BLaER1 treated with 17β-estradiol and CSF1 and Interleukin-3, amounts not matched to agents 10 nM and 100 nM (cell line): ENCODE data around the gene RCAN2.

Experiments
- H3K27ac ChIP-seq, 11 experiments: shearing (Covaris generic); formaldehyde crosslinking; 2 replicates each; pipeline ENCODE4 v1.8.1; 2022
- H3K27me3 ChIP-seq, 11 experiments: shearing (Covaris generic); formaldehyde crosslinking; 2 replicates each; pipeline ENCODE4 v1.8.1; 2022
- H3K36me3 ChIP-seq, 11 experiments: shearing (Covaris generic); formaldehyde crosslinking; 2 replicates each; pipeline ENCODE4 v1.8.1; 2022
- H3K4me1 ChIP-seq, 10 experiments: shearing (Covaris generic); formaldehyde crosslinking; 2 replicates each; pipeline ENCODE4 v1.8.1; 2022
- H3K4me2 ChIP-seq, 11 experiments: shearing (Covaris generic); formaldehyde crosslinking; 2 replicates each; pipeline ENCODE4 v1.8.1; 2022
- H3K4me3 ChIP-seq, 10 experiments: shearing (Covaris generic); formaldehyde crosslinking; 2 replicates each; pipeline ENCODE4 v1.8.1; 2022
- H3K9ac ChIP-seq, 11 experiments: shearing (Covaris generic); formaldehyde crosslinking; 2 replicates each; pipeline ENCODE4 v1.8.1; 2022
- H3K9me3 ChIP-seq, 11 experiments: shearing (Covaris generic); formaldehyde crosslinking; replicated peaks in 1 of 11; 2 replicates each; pipeline ENCODE4 v1.8.1; 2022
- H4K20me1 ChIP-seq, 11 experiments: shearing (Covaris generic); formaldehyde crosslinking; 2 replicates each; pipeline ENCODE4 v1.8.1; 2022
- Cebpa-rat ChIP-seq, 11 experiments: shearing (Covaris generic); IDR thresholded peaks; 2 replicates each; pipeline ENCODE4 v1.8.1; 2022

RCAN2 gene

GRCh38 chr6:46513533-46513932, 22.3 kb upstream of the RCAN2 start:
- TF ChIP-seq Cebpa-rat (IDR thresholded peaks at IDR 0.05), result no peak
- H3K27ac ChIP-seq, result no peak overlapping the region
- no peaks in the 10 kb centered on the region for H3K4me1 ChIP-seq
- no peak overlapping the region for H3K9ac ChIP-seq
- H3K27me3 ChIP-seq, result no peaks in the 10 kb centered on the region
- no peaks in the 10 kb centered on the region for H3K9me3 ChIP-seq
- no peak overlapping the region for H3K4me3 ChIP-seq
- no peaks in the 10 kb centered on the region for H4K20me1 ChIP-seq
- H3K4me2 ChIP-seq, result no peak overlapping the region
- H3K36me3 ChIP-seq, result no peaks in the 10 kb centered on the region

- no peak for TF ChIP-seq Cebpa-rat (IDR thresholded peaks at IDR 0.05)
- no peak overlapping the region for H3K4me2 ChIP-seq
- no peaks in the 10 kb centered on the region for H3K9me3 ChIP-seq
- no peaks in the 10 kb centered on the region for H4K20me1 ChIP-seq
- H3K4me3 ChIP-seq, result no peak overlapping the region
- H3K36me3 ChIP-seq, result no peaks in the 10 kb centered on the region
- H3K9ac ChIP-seq, result no peak overlapping the region
- no peak overlapping the region for H3K27ac ChIP-seq
- no peaks in the 10 kb centered on the region for H3K27me3 ChIP-seq
- no peaks in the 10 kb centered on the region for H3K4me1 ChIP-seq
These were observed 20.1 kb upstream of the RCAN2 start for GRCh38 chr6:46511320-46511719.

- H3K9ac ChIP-seq, result no peak overlapping the region
- no peak overlapping the region for H3K4me2 ChIP-seq
These were observed 19.4 kb upstream of the RCAN2 start for GRCh38 chr6:46510651-46511050.

DNA sequence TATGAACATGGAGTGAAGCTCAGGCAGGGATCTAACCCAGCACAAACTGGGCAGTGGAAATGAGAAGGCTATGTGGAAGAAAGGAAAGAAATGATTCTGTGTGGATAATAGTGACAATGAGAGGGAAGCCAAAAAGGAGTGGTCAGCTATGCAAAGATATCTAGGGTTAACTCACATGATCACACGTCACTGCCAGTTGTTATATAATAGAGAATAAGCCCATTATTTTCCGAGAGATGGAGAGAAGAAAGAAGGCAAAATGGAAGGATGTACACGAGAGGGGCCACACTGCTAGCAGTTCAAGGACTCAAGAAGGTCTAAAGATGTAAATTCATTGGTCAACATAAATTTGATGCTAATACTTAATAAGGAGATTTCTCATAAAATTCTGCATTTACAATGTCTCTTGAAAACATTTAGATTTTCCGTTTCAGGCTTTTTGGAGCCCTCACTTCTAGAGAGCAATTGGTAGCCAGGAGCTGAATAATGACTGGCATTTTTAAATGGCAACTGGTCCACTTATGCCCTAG, 18.8 kb upstream of the RCAN2 start:
- Histone ChIP-seq H3K9me3 (no peaks in the 10 kb centered on the region), H3K4me3 (no peak overlapping the region), H3K27ac (no peak overlapping the region), H4K20me1 (no peaks in the 10 kb centered on the region), H3K4me1 (no peaks in the 10 kb centered on the region), H3K4me2 (no peak overlapping the region), H3K36me3 (no peaks in the 10 kb centered on the region), H3K27me3 (no peaks in the 10 kb centered on the region), H3K9ac (no peak overlapping the region)
- TF ChIP-seq Cebpa-rat (IDR thresholded peaks at IDR 0.05), result no peak

More at GRCh38 chr6:46510651-46511050, 19.4 kb upstream of the RCAN2 start:
- Histone ChIP-seq H3K4me3 (no peak overlapping the region), H3K36me3 (no peaks in the 10 kb centered on the region), H3K4me1 (no peaks in the 10 kb centered on the region), H3K27me3 (no peaks in the 10 kb centered on the region), H4K20me1 (no peaks in the 10 kb centered on the region), H3K9me3 (no peaks in the 10 kb centered on the region), H3K27ac (no peak overlapping the region)
- no peak for TF ChIP-seq Cebpa-rat (IDR thresholded peaks at IDR 0.05)

DNA sequence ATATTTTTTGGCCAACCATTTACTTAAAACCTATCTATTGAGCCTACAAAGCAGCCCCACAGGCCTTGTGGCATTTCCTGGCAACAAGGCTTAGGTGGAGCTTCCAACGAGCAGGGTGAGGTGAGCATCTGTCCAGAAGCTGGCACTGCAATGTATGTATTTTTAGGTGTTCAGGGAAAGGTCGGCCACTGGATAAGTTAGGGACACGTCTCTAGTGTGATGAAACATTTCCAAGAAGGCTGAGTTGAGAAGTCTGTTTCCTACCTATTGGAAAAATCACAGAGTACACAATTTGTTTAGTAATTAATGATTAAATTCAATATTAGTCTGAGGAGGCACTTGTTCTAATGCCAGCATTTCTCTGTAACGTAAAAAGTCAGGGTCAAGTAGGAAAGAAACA, 17.8 kb upstream of the RCAN2 start:
- Histone ChIP-seq H4K20me1 (no peaks in the 10 kb centered on the region), H3K36me3 (no peaks in the 10 kb centered on the region), H3K4me2 (no peak overlapping the region), H3K4me1 (no peaks in the 10 kb centered on the region), H3K4me3 (no peak overlapping the region), H3K27me3 (no peaks in the 10 kb centered on the region), H3K9ac (no peak overlapping the region), H3K9me3 (no peaks in the 10 kb centered on the region), H3K27ac (no peak overlapping the region)
- TF ChIP-seq Cebpa-rat (IDR thresholded peaks at IDR 0.05), result no peak

DNA sequence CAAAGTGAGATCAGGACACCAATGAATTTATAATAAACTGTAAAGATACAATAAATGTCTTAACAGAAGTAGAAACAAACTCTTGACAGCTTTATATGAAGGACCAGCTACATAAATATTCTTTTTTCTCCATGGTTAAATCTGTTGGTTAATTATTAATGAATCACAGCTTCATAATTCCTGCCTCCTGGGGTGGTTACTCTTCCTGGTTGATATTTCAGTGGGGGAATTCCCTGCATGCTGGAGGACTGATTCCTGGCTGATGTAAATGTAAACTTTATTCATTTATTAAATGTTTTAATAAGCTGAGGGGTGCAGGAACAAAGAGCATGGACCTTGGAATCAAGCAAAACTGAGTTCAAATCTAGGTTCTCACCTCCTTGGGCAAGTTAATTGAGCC, 16.2 kb upstream of the RCAN2 start:
- Histone ChIP-seq H3K9ac (no peak overlapping the region), H3K36me3 (no peaks in the 10 kb centered on the region), H3K27ac (no peak overlapping the region), H3K4me2 (no peak overlapping the region), H3K4me3 (no peak overlapping the region), H3K27me3 (no peaks in the 10 kb centered on the region), H3K4me1 (no peaks in the 10 kb centered on the region), H3K9me3 (no peaks in the 10 kb centered on the region), H4K20me1 (no peaks in the 10 kb centered on the region)
- TF ChIP-seq Cebpa-rat (IDR thresholded peaks at IDR 0.05), result no peak

- H3K4me2 ChIP-seq, result no peak overlapping the region
- no peak overlapping the region for H3K4me3 ChIP-seq
- H3K27me3 ChIP-seq, result no peaks in the 10 kb centered on the region
- no peaks in the 10 kb centered on the region for H4K20me1 ChIP-seq
- no peak overlapping the region for H3K9ac ChIP-seq
- no peaks in the 10 kb centered on the region for H3K9me3 ChIP-seq
- H3K27ac ChIP-seq, result no peak overlapping the region
- no peaks in the 10 kb centered on the region for H3K36me3 ChIP-seq
- no peak for TF ChIP-seq Cebpa-rat (IDR thresholded peaks at IDR 0.05)
- H3K4me1 ChIP-seq, result no peaks in the 10 kb centered on the region
These were observed 14.7 kb upstream of the RCAN2 start for GRCh38 chr6:46505693-46506512.

- Histone ChIP-seq H3K27me3 (no peaks in the 10 kb centered on the region), H3K27ac (no peak overlapping the region), H3K4me2 (no peak overlapping the region), H3K9me3 (no peaks in the 10 kb centered on the region), H3K9ac (no peak overlapping the region), H3K4me1 (no peaks in the 10 kb centered on the region), H4K20me1 (no peaks in the 10 kb centered on the region), H3K36me3 (no peaks in the 10 kb centered on the region), H3K4me3 (no peak overlapping the region)
- TF ChIP-seq Cebpa-rat (IDR thresholded peaks at IDR 0.05), result no peak
These were observed 13.0 kb upstream of the RCAN2 start for GRCh38 chr6:46504242-46504641.

DNA sequence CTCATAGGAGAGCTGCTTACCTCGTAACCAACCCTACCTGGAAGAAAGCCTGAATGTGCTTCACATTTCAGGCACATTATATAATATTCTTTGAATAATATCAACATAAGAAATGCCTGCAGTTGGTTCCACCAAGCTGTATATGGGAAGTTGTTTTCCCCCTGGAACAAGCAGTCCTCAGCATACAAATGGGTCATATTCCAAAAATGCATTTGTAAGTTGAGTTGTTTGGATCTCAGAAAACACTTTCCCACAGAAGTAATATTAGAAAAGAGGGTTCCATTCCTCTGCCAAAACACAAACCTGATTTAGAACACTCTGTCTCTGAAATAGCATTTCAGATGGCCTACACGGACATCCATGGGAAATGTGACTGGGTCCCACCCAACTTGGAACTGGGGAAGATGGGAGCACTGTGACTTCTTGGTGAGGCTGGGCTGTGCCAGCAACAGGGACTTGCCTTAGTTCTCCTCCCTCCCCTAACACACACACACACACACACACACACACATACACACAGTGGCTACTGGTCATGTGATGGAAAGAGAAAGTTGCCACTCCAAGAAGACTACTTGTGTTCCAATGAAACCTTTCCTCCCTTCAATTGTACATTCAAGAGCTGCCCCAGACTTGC, 11.4 kb upstream of the RCAN2 start:
- Histone ChIP-seq H3K36me3 (no peaks in the 10 kb centered on the region), H3K4me2 (no peak overlapping the region), H4K20me1 (no peaks in the 10 kb centered on the region), H3K27me3 (no peaks in the 10 kb centered on the region), H3K9me3 (no peaks in the 10 kb centered on the region), H3K4me1 (no peaks in the 10 kb centered on the region), H3K9ac (no peak overlapping the region), H3K27ac (no peak overlapping the region), H3K4me3 (no peak overlapping the region)
- TF ChIP-seq Cebpa-rat (IDR thresholded peaks at IDR 0.05), result no peak
